Measurements from ENCODE around the gene IKZF2. TPM values are rescaled to one million over a fixed set of nuclear protein-coding genes. Genes with fewer than 3 reads are reported as not detected.

Gene IKZF2
- total RNA-seq, 1 donor from 2014 or later: 9.0 TPM

DNA sequence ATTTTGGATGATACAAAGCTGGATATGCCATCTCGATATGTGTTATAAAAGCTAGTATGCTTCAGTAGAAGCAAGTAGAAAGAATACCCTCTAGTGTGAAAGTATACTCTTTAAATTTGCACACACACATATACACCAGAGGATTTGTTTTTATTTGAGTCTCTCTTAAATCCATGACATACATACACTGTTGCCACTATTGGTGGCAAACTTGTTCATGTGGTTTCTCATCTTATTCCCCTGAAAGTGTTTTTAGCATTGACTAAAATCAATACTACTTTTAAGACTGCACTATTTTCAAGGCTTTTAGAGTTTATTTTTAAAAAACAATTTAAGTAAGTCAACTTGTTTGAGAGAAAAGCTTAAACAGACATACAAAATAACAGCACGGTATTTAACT lies 137.4 kb downstream of the IKZF2 start:
- DNase-seq (ENCODE audit: low read depth) (no peak), FAIRE-seq (no peak)
- Histone ChIP-seq H3K36me3 (ENCODE audit: control insufficient read depth, insufficient read depth, low read length) (no peaks in the 10 kb centered on the region), H3K27me3 (ENCODE audit: control insufficient read depth, insufficient read depth, low read length) (no peaks in the 10 kb centered on the region), H3K4me3 (ENCODE audit: low read depth, low read length) (no peak overlapping the region)
- TF ChIP-seq, protein P1, sequence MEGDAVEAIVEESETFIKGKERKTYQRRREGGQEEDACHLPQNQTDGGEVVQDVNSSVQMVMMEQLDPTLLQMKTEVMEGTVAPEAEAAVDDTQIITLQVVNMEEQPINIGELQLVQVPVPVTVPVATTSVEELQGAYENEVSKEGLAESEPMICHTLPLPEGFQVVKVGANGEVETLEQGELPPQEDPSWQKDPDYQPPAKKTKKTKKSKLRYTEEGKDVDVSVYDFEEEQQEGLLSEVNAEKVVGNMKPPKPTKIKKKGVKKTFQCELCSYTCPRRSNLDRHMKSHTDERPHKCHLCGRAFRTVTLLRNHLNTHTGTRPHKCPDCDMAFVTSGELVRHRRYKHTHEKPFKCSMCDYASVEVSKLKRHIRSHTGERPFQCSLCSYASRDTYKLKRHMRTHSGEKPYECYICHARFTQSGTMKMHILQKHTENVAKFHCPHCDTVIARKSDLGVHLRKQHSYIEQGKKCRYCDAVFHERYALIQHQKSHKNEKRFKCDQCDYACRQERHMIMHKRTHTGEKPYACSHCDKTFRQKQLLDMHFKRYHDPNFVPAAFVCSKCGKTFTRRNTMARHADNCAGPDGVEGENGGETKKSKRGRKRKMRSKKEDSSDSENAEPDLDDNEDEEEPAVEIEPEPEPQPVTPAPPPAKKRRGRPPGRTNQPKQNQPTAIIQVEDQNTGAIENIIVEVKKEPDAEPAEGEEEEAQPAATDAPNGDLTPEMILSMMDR (IDR thresholded peaks at IDR 0.05; ENCODE audit: insufficient read depth, low read length, severe bottlenecking): no peak

DNA sequence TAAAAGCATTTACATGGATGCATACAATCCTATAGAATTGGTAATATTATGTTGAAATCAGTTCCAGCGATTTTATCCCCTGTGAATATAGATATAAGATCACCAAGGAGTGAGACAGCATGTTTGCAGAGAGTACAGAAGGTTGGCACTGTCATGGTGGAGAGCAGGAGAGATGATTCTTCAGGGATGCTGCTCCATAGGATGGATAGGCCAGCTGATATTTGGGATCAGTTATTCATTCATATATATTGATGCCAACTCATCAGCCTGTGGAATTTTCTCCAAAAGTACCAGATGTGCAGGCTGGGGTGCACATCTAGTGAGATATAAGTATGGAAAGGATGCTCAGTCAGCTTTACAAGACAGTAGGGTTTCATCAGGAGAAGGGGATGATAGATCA lies 139.9 kb downstream of the IKZF2 start:
- Histone ChIP-seq H3K27me3 (ENCODE audit: control insufficient read depth, insufficient read depth, low read length) (no peaks in the 10 kb centered on the region), H3K4me3 (ENCODE audit: low read depth, low read length) (no peak overlapping the region), H3K36me3 (ENCODE audit: control insufficient read depth, insufficient read depth, low read length) (peaks cover 2% of the 10 kb centered on the region)
- TF ChIP-seq, protein P1 (IDR thresholded peaks at IDR 0.05; ENCODE audit: insufficient read depth, low read length, severe bottlenecking): no peak
- DNase-seq (ENCODE audit: low read depth): no peak
- FAIRE-seq: no peak

DNA sequence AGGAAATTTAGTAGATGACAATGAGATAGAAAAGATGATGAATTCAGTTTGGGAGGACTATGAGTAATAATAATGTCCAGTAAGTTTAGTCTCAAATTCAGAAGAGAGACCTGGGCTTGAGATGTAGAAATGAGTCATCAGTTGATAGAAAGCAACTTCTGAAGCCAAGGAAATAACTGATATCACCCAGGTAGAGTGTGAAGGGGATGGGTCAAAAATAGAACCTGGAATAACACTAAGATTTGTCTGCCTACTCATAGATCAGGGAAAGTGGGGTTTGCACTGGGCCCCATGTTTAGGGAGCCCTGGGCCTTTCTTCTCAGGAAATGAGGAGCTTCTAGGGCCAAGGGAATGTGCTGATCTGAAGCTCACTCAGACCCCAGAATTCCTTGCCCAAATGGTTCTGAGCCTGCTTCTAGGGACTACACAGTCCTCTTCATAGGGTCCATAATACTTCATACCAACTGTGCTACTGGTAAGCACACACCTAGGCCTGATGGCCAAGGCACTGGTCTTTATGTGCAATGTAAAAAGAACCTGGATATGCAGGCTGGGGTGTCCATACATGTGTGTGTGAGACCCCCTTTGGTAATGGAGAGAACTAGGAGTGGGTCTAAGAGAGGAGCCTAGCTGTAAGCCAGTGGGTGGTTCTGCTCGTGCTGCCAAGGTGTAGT lies 141.2 kb downstream of the IKZF2 start:
- TF ChIP-seq, protein P1 (IDR thresholded peaks at IDR 0.05; ENCODE audit: insufficient read depth, low read length, severe bottlenecking): no peak
- DNase-seq (ENCODE audit: low read depth) (peak; percentile 18), FAIRE-seq (no peak)
- peaks cover 2% of the 10 kb centered on the region for H3K36me3 ChIP-seq (ENCODE audit: control insufficient read depth, insufficient read depth, low read length)
- no peak overlapping the region for H3K4me3 ChIP-seq (ENCODE audit: low read depth, low read length)
- no peaks in the 10 kb centered on the region for H3K27me3 ChIP-seq (ENCODE audit: control insufficient read depth, insufficient read depth, low read length)

DNA sequence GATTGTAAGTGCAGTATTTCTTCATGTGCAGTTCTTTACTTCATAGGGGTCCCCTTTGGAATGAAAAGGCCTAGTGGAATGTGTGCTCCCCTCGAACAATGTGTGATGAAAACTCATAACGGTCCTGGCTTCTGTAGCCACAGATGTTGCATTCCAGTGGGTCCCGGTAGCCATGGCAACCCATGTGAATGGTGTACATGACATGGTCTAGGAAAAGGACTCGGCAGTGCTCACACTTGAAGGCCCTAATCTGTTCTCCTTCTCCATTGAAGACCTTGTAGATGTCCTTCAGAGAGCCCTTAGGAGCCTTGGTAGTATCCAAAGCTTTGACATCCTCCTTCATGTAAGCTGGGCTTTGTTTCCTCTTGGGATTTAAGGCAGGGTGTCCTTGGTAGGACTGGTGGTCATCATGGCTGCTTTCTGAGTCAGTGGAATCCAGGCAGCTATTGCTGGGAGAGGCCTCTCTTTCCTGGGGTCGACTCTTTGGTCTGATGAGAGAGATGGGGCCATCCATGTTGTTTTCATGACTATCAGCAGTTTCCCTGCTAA lies 144.0 kb downstream of the IKZF2 start:
- no peak overlapping the region for H3K4me3 ChIP-seq (ENCODE audit: low read depth, low read length)
- FAIRE-seq (no peak), DNase-seq (ENCODE audit: low read depth) (no peak)
- TF ChIP-seq, protein P1 (IDR thresholded peaks at IDR 0.05; ENCODE audit: insufficient read depth, low read length, severe bottlenecking): no peak
- peaks cover 2% of the 10 kb centered on the region for H3K36me3 ChIP-seq (ENCODE audit: control insufficient read depth, insufficient read depth, low read length)
- no peaks in the 10 kb centered on the region for H3K27me3 ChIP-seq (ENCODE audit: control insufficient read depth, insufficient read depth, low read length)

DNA sequence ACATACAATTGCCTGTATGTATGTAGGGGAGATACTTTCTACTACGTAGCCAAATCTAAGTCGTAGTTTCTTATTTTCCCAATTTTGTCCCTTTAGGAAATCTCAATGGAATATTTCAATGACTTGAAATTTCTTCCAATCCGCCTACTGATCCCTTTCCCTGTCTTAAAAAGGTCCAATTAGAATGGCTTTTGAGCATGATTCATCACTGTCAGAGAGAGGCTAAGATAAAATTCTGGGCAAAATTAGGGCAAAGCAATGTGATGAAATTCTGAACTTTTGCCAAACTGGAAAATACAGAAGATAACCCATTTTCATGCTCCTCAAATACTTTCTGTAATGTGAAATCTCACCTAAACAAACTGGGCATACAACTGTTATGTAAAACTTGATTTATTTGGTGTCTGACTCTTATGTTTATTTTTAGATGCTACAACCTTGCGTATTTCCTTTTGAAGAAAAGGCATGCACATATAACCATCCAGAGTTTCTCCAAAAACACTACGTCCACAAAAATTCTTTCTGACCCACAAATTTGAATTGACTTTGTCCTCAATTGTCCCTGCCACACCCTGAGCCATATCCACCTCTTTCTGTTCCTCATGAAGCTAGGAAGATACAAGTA lies 147.1 kb downstream of the IKZF2 start:
- no peaks in the 10 kb centered on the region for H3K27me3 ChIP-seq (ENCODE audit: control insufficient read depth, insufficient read depth, low read length)
- FAIRE-seq (no peak), DNase-seq (ENCODE audit: low read depth) (no peak)
- peaks cover 2% of the 10 kb centered on the region for H3K36me3 ChIP-seq (ENCODE audit: control insufficient read depth, insufficient read depth, low read length)
- TF ChIP-seq, protein P1 (IDR thresholded peaks at IDR 0.05; ENCODE audit: insufficient read depth, low read length, severe bottlenecking): no peak
- no peak overlapping the region for H3K4me3 ChIP-seq (ENCODE audit: low read depth, low read length)

Measured in bronchial epithelial cell (primary cell).